Psoas muscle (tissue), 8 donors: Measurements from ENCODE around the gene TSC2. TPM values are rescaled to one million over a fixed set of nuclear protein-coding genes. Genes with fewer than 3 reads are reported as not detected.

ENCODE experiments used
- ATAC-seq, 4 donors: fragments of 200-7000 bp; cut with Tn5 transposase; one replicate each; pipeline ENCODE4 v1.9.1; 2020; ENCODE audit warnings: moderate library complexity in 3 of 4, mild to moderate bottlenecking in 2 of 4
- DNase-seq, 2 donors: peaks; one replicate each; pipeline ENCODE4 v3.0.0-alpha.2; 2020
- H3K27ac ChIP-seq: fragments of 200-600 bp; one replicate; pipeline ENCODE4 v1.8.0; 2022
- H3K27me3 ChIP-seq, 3 donors: fragments of 200-600 bp in 1 of 3; one replicate each; pipeline versions ENCODE4 v1.6.1 to v1.8.0; 2013 to 2022; ENCODE audit warnings: low read length in 2 of 3, mild to moderate bottlenecking in 2 of 3, moderate library complexity in 1 of 3; ENCODE audit not compliant: insufficient read depth in 3 of 3
- H3K36me3 ChIP-seq, 2 donors: fragments of 200-600 bp in 1 of 2; one replicate each; pipeline versions ENCODE4 v1.6.1 to v1.8.0; 2013 to 2022; ENCODE audit warnings: low read depth in 1 of 2, mild to moderate bottlenecking in 1 of 2, moderate library complexity in 1 of 2; ENCODE audit not compliant: insufficient read depth in 1 of 2
- H3K4me1 ChIP-seq: fragments of 200-600 bp; one replicate; pipeline ENCODE4 v1.8.0; 2022
- H3K4me3 ChIP-seq: fragments of 200-600 bp; one replicate; pipeline ENCODE4 v1.8.0; 2022; ENCODE audit warnings: mild to moderate bottlenecking
- H3K9me3 ChIP-seq: fragments of 200-600 bp; one replicate; pipeline ENCODE4 v1.8.0; 2022
- WGBS, 3 donors: extraction: QIAGEN DNeasy Blood & Tissue Kit; methylation state at CpG; one replicate each; pipeline versions ENCODE4 v1.1.6 to v1.1.7; 2013; 5-methylcytosine and 5-hydroxymethylcytosine counted together
- intact Hi-C, 2 donors: fragments of 100-400 bp; cut with DNase I; formaldehyde crosslinking; loops; one replicate each; pipeline versions ENCODE4 v1.11.0 to v1.14.2; 2022
- polyA plus RNA-seq, 3 donors: library from polyadenylated mRNA; stranded (reverse); fragments of 200-250 nt; gene quantifications; one replicate each; pipeline ENCODE4 v1.2.3, GENCODE V29; 2013
- total RNA-seq, 4 donors: library from RNA; stranded (reverse); fragmentation: NEBNext Ultra II Directional in 2 of 4; extraction: Animal tissue kit (Norgen Biotek cat#: 25700) in 2 of 4; gene quantifications; one replicate each; pipeline versions ENCODE4 v1.2.1 to v1.2.4, GENCODE V29; 2021 to 2023
- TF ChIP-seq, protein P1 (sequence below): fragments of 200-600 bp; IDR thresholded peaks from one replicate; pipeline ENCODE4 v1.8.0; 2022; ENCODE audit warnings: antibody characterized with exemption
- donor health status: healthy with polysubstance abuse.
- donor health status: DM: no; HTN: no; CAD: no; lungs with moderate emphysema.
- donor health status: Bipolar disorder and iron deficiency.
- donor health status: healthy.
- donor health status: DM: yes; HTN: yes; CAD: no.
- donor health status: DM: no; HTN: no; CAD: no.
- donor health status: DM: no; HTN: no; CAD: no.
- donor health status: DM: yes; HTN: yes; CAD: no.

The TSC2 gene
- total and polyA plus RNA-seq, 7 donors: 27.8 to 89.9 (median 60.8) TPM

DNA sequence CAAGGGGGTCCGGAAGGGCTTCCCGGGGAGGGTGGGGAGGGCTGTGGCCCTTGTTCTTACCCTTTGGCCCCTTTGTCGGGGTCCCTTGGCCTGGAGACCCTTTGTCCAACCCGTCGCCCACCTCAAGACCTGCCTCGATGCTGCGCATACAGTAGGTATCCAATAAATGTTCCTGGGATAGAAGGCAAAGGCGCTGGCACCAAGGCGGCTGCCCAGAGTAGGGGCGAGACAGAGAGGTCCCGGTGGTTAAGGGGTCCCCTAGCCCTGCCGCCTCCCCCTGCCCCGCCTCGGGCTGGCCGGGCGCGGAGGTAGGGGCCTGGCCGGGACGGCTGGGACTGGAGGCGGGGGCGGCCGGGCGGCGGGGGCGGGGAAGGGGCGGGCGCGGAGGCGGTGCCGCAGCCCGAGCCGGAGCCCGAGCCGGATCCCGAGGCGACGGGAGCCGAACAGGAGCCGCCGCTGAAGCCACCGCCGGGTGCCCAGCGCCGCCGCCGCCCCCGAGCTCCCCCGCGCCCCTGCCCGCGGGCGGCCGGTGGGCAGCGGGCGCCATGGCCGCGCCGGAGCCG is 21.2 kb upstream of the TSC2 start, which contains the start of gene NHERF2:
Gene NHERF2 (plus strand): TSS at position 442 of the 563 bp plus-strand sequence. CDS start 104 bp downstream, at position 546.
- TF ChIP-seq, protein P1, sequence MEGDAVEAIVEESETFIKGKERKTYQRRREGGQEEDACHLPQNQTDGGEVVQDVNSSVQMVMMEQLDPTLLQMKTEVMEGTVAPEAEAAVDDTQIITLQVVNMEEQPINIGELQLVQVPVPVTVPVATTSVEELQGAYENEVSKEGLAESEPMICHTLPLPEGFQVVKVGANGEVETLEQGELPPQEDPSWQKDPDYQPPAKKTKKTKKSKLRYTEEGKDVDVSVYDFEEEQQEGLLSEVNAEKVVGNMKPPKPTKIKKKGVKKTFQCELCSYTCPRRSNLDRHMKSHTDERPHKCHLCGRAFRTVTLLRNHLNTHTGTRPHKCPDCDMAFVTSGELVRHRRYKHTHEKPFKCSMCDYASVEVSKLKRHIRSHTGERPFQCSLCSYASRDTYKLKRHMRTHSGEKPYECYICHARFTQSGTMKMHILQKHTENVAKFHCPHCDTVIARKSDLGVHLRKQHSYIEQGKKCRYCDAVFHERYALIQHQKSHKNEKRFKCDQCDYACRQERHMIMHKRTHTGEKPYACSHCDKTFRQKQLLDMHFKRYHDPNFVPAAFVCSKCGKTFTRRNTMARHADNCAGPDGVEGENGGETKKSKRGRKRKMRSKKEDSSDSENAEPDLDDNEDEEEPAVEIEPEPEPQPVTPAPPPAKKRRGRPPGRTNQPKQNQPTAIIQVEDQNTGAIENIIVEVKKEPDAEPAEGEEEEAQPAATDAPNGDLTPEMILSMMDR: no peak
- Histone ChIP-seq H3K4me1 (peaks cover 24% of the 10 kb centered on the region), H3K27me3 (peaks cover 0 to 3% (median 2%) of the 10 kb centered on the region in 3 donors), H3K36me3 (peaks cover 0 to 5% of the 10 kb centered on the region in 2 donors), H3K9me3 (no peaks in the 10 kb centered on the region), H3K27ac (peak within 1 kb of the TSS; percentile 70), H3K4me3 (peak within 1 kb of the TSS; percentile 78)
- peak in 1 of 2 donors; percentile 66 for DNase-seq
- intact Hi-C loops: loop anchor here in 1 of 2 donors (1.0 kb wide), 1 partner anchor 46 kb away; no protein-coding TSS in a partner anchor
- 7 to 29% (median 11%) methylated on average over 10 to 59 of the region's 59 CpGs for WGBS, 3 donors
- peak; percentile 10 to 38 (median 26) for ATAC-seq

DNA sequence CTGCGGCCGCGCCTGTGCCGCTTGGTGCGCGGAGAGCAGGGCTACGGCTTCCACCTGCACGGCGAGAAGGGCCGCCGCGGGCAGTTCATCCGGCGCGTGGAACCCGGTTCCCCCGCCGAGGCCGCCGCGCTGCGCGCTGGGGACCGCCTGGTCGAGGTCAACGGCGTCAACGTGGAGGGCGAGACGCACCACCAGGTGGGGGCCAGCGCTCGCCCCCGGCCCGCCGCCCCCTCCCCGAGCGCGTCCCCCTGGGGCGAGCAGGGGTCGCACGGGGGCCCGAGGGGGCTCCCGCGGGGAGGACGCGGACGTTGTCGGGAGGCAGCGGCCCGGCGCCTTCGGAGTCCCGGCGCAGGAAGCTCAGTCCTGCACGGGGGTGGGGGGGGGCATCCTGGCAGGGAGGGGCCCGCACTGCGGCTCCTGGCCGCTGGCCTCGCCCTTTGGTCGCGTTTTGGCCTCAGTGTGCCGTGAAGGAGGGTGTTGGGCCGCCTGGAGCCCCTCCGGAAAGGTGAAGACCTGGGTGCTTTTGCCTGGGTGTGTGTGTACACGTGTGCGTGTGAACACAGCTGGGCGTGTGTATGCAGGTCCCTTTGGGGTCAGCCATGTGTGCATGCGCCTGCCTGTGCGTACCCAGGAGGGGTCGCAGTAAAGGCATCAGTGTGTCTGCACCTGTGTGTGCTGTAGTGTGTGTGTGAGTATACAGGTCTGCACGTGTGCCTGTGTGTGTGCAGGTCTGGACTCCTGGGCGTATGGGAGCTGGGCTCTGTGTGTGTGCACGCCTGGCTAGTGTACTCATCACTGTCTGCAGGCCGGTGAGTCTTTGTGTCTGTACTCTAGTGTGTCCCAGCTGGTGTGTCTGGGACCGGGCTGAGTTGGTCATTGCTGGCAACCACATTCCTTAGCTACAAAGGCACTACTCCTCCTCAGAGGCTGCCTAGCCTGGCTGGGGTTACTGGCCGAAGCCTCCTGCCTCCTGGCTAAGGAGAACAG is 20.5 kb upstream of the TSC2 start:
- TF ChIP-seq, protein P1: no peak
- peaks cover 0 to 5% of the 10 kb centered on the region in 2 donors for H3K36me3 ChIP-seq
- no peaks in the 10 kb centered on the region for H3K27me3 ChIP-seq
- H3K9me3 ChIP-seq: no peaks in the 10 kb centered on the region
- peak overlapping the region; percentile 78 for H3K4me3 ChIP-seq
- intact Hi-C loops: loop anchor here in 1 of 2 donors (1.0 kb wide), 1 partner anchor 45 kb away; no protein-coding TSS in a partner anchor
- H3K27ac ChIP-seq: peak overlapping the region; percentile 67
- no peak for DNase-seq
- WGBS, 3 donors: 7 to 18% (median 8%) methylated on average over 39 to 76 of the region's 76 CpGs
- H3K4me1 ChIP-seq: peaks cover 24% of the 10 kb centered on the region
- ATAC-seq: no peak

DNA sequence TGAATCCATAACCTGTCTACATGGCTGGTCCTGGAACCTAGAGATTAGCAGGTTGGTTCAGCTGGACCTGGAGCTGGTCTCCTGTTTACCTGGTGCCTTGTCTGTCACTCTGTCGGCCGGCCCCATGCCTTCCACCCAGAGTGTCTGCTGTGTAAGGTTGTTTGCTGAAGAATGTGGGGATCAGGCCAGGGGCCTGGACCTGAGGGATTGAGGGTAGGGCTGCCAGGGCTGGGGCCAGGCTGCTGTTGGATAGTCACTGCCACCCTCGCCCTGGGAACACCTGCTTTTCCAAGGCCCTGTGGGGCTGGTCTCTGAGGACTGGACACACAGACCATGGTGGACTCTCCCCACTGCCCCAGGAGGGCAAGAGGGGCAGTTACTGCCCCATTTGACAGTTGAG is 19.6 kb upstream of the TSC2 start:
- intact Hi-C loops: no loop called here
- TF ChIP-seq, protein P1: no peak
- DNase-seq (no peak), ATAC-seq (no peak)
- no peaks in the 10 kb centered on the region for H3K9me3 ChIP-seq
- H3K27me3 ChIP-seq: no peaks in the 10 kb centered on the region
- peaks cover 21% of the 10 kb centered on the region for H3K4me1 ChIP-seq
- H3K36me3 ChIP-seq: peaks cover 0 to 5% of the 10 kb centered on the region in 2 donors
- H3K27ac ChIP-seq: no peak overlapping the region
- H3K4me3 ChIP-seq: peak overlapping the region; percentile 78
- WGBS, 3 donors: 62 to 71% (median 66%) methylated on average over 3 of the region's 3 CpGs

DNA sequence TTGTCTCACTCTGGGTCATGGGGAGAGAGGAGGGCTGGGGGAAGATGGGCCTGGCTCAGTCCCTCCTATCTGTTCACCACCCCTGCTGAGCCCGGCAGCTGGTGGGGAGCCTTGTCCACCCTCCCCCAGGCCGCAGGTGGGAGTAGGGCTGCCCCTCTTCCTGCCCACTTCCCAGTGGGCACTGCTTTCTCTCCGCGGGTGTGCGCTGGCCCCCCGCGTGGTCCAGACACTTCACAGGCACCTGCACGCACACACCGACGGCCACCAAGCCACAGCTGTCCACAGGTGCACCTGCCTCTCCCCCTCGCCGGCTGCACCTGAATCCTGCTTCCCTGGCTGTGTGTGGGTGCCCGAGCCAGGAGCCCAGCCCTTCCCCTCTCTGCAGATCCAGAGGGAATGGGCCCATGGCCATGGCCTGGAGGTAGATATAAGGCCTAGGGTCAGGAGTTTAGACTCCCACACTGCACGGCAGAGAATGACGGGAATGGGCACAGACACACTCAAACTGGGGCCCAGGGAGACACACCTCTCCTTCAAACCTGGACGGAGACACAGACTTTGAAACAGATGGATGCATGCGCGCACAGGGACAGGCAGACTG is 19.1 kb upstream of the TSC2 start:
- H3K4me1 ChIP-seq: peaks cover 21% of the 10 kb centered on the region
- DNase-seq: no peak
- intact Hi-C loops: no loop called here
- no peaks in the 10 kb centered on the region for H3K9me3 ChIP-seq
- ATAC-seq: no peak
- H3K4me3 ChIP-seq: peak overlapping the region; percentile 78
- H3K27me3 ChIP-seq: no peaks in the 10 kb centered on the region
- H3K36me3 ChIP-seq: peaks cover 0 to 5% of the 10 kb centered on the region in 2 donors
- H3K27ac ChIP-seq: no peak overlapping the region
- TF ChIP-seq, protein P1: no peak
- WGBS, 3 donors: 77 to 85% (median 78%) methylated on average over 16 to 18 of the region's 18 CpGs
